Liver (tissue), 9 donors: ENCODE data around the gene CCDC195. TPM values are rescaled to one million over a fixed set of nuclear protein-coding genes. Genes with fewer than 3 reads are reported as not detected.

Source experiments
- DNase-seq: peaks from one replicate; pipeline ENCODE4 v3.0.0-alpha.2; 2017; ENCODE audit warnings: low spot score
- H3K27ac ChIP-seq, 2 donors: one replicate each; pipeline ENCODE4 v1.7.0; 2013; ENCODE audit warnings: inconsistent platforms in 2 of 2, low read length in 2 of 2, control low read depth in 1 of 2, low read depth in 1 of 2, mild to moderate bottlenecking in 1 of 2
- H3K27me3 ChIP-seq, 4 donors: one replicate each; pipeline versions ENCODE4 v1.6.1 to v1.7.0; 2013; ENCODE audit warnings: low read length in 3 of 4, inconsistent platforms in 1 of 4, mild to moderate bottlenecking in 1 of 4, moderate library complexity in 1 of 4; ENCODE audit not compliant: control insufficient read depth in 4 of 4, insufficient read depth in 4 of 4
- H3K36me3 ChIP-seq, 4 donors: one replicate each; pipeline versions ENCODE4 v1.6.1 to v1.7.0; 2013; ENCODE audit warnings: low read length in 3 of 4, mild to moderate bottlenecking in 3 of 4, low read depth in 1 of 4, moderate library complexity in 1 of 4; ENCODE audit not compliant: control insufficient read depth in 4 of 4, insufficient read depth in 3 of 4
- H3K4me1 ChIP-seq, 4 donors: one replicate each; pipeline versions ENCODE4 v1.6.1 to v1.7.0; 2013; ENCODE audit warnings: low read length in 3 of 4, mild to moderate bottlenecking in 3 of 4, moderate library complexity in 1 of 4; ENCODE audit not compliant: control insufficient read depth in 4 of 4, insufficient read depth in 4 of 4
- H3K4me3 ChIP-seq, 3 donors: one replicate each; pipeline versions ENCODE4 v1.6.1 to v1.7.0; 2013; ENCODE audit warnings: low read length in 3 of 3, control low read depth in 1 of 3, low read depth in 1 of 3, mild to moderate bottlenecking in 1 of 3
- H3K9ac ChIP-seq, 2 donors: one replicate each; pipeline ENCODE4 v1.7.0; 2013; ENCODE audit warnings: low read length in 2 of 2, mild to moderate bottlenecking in 2 of 2, moderate library complexity in 2 of 2, control low read depth in 1 of 2, low read depth in 1 of 2
- H3K9me3 ChIP-seq, 4 donors: one replicate each; pipeline versions ENCODE4 v1.6.1 to v1.7.0; 2013; ENCODE audit warnings: low read length in 3 of 4; ENCODE audit not compliant: control insufficient read depth in 4 of 4
- FOXA1 ChIP-seq: IDR thresholded peaks from 2 replicates; pipeline ENCODE4 v1.6.1; 2016; ENCODE audit warnings: antibody characterized with exemption
- FOXA2 ChIP-seq: IDR thresholded peaks from 2 replicates; pipeline ENCODE4 v1.6.1; 2016; ENCODE audit warnings: antibody characterized with exemption
- GABPA ChIP-seq, 2 donors: IDR thresholded peaks in 1 of 2; conservative IDR thresholded peaks in 1 of 2; 2 replicates each; pipeline ENCODE4 v1.6.1; 2016; ENCODE audit warnings: antibody characterized with exemption in 2 of 2, mild to moderate bottlenecking in 1 of 2, moderate library complexity in 1 of 2
- NR2F2 ChIP-seq: IDR thresholded peaks from 2 replicates; pipeline ENCODE4 v1.6.1; 2016; ENCODE audit warnings: antibody characterized with exemption
- RXRA ChIP-seq, 2 donors: IDR thresholded peaks; 2 replicates each; pipeline ENCODE4 v1.6.1; 2017 to 2018; ENCODE audit warnings: antibody characterized with exemption in 2 of 2, mild to moderate bottlenecking in 1 of 2
- SP1 ChIP-seq: IDR thresholded peaks from 2 replicates; pipeline ENCODE4 v1.6.1; 2018; ENCODE audit warnings: antibody characterized with exemption, mild to moderate bottlenecking
- TAF1 ChIP-seq: conservative IDR thresholded peaks from 2 replicates; pipeline ENCODE4 v1.6.1; 2016; ENCODE audit warnings: antibody characterized with exemption, mild to moderate bottlenecking
- YY1 ChIP-seq: IDR thresholded peaks from 2 replicates; pipeline ENCODE4 v1.6.1; 2016; ENCODE audit warnings: antibody characterized with exemption, mild to moderate bottlenecking
- WGBS: extraction: QIAGEN DNeasy Blood & Tissue Kit; methylation state at CpG from one replicate; pipeline ENCODE4 v1.1.7; 2013; 5-methylcytosine and 5-hydroxymethylcytosine counted together
- polyA plus RNA-seq, 2 donors: library from polyadenylated mRNA; stranded (reverse) in 1 of 2; unstranded in 1 of 2; fragments of 200-250 nt in 1 of 2; fragments of >200 nt in 1 of 2; fragmentation: Nextera tagmentation in 1 of 2; extraction: Ambion mirVana in 1 of 2; gene quantifications; one replicate each; pipeline versions ENCODE4 v1.2.1 to v1.2.3, GENCODE V29; 2013 to 2015
- total RNA-seq, 2 donors: library from RNA; depleted of rRNA; stranded (reverse); fragments of >200 nt; gene quantifications; one replicate each; pipeline ENCODE4 v1.2.3, GENCODE V29; 2014
- TF ChIP-seq, protein P1 (sequence below): IDR thresholded peaks from 2 replicates; pipeline ENCODE4 v1.6.1; 2016; ENCODE audit warnings: antibody characterized with exemption
- TF ChIP-seq, protein P2 (sequence below): IDR thresholded peaks from 2 replicates; pipeline ENCODE4 v1.6.1; 2016; ENCODE audit warnings: antibody characterized with exemption
- donor health status: healthy.
- donor health status: healthy.
- donor health status: healthy.
- donor health status: healthy.
- donor health status: healthy.

The CCDC195 gene
- total and polyA plus RNA-seq, 4 donors = not detected

DNA sequence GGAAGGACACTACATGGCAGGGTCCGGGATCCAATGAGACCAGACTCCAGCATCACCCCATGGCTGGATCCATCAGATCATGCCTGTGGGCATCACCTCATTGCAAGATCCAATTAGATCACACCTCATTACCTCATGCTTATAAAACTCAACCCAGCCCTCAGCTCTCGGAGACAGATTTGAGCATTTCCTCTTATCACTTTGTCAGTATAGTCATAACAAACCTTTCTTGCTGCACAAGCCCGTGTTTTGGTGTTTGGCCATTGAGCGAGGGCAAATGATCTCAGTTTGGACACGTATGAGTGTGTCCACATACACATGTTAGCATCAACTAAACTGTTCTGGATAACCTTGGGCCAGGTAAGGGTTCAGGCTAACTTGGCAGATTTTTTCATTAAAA, 58.8 kb downstream of the CCDC195 start (continued):
- TF ChIP-seq, protein P1, sequence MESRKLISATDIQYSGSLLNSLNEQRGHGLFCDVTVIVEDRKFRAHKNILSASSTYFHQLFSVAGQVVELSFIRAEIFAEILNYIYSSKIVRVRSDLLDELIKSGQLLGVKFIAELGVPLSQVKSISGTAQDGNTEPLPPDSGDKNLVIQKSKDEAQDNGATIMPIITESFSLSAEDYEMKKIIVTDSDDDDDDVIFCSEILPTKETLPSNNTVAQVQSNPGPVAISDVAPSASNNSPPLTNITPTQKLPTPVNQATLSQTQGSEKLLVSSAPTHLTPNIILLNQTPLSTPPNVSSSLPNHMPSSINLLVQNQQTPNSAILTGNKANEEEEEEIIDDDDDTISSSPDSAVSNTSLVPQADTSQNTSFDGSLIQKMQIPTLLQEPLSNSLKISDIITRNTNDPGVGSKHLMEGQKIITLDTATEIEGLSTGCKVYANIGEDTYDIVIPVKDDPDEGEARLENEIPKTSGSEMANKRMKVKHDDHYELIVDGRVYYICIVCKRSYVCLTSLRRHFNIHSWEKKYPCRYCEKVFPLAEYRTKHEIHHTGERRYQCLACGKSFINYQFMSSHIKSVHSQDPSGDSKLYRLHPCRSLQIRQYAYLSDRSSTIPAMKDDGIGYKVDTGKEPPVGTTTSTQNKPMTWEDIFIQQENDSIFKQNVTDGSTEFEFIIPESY = no peak
- no peak for TF ChIP-seq YY1
- TF ChIP-seq, protein P2, sequence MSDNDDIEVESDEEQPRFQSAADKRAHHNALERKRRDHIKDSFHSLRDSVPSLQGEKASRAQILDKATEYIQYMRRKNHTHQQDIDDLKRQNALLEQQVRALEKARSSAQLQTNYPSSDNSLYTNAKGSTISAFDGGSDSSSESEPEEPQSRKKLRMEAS = no peak
- TF ChIP-seq SP1 = no peak
- no peak for TF ChIP-seq FOXA1
- TF ChIP-seq GABPA (IDR thresholded peaks at IDR 0.05 in 1 of 2, conservative IDR thresholded peaks at IDR 0.05 in 1 of 2) = no peak

DNA sequence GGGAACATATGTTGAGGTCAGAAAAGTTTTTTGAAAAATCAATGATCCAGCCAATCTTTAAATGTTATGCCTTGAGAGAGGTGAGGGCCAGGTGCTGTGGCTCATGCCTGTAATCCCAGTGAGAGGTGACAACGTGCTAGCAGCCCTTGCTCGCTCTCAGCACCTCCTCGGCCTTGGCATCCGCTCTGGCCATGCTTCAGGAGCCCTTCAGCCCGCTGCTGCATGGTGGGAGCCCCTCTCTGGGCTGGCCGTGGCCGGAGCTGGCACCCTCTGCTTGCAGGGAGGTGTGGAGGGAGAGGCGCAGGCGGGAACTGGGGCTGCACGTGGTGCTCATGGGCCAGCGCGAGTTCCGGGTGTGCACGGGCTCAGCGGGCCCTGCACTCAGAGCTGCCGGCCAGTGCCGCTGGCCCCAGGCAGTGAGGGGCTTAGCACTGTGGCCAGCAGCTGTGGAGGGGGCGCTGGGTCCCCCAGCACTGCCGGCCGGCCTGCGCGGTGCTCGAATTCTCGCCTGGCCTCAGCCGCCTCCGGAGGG, 61.1 kb downstream of the CCDC195 start:
- Histone ChIP-seq H3K9me3 (peaks cover 0 to 2% (median 0%) of the 10 kb centered on the region in 4 donors), H3K27ac (no peak overlapping the region), H3K9ac (no peak overlapping the region), H3K4me1 (no peaks in the 10 kb centered on the region), H3K4me3 (no peak overlapping the region), H3K27me3 (no peaks in the 10 kb centered on the region), H3K36me3 (no peaks in the 10 kb centered on the region)
- TF ChIP-seq TAF1 = no peak
- TF ChIP-seq FOXA2 = no peak
- TF ChIP-seq NR2F2 = no peak
- TF ChIP-seq RXRA (IDR thresholded peaks at IDR 0.05) = no peak
- no peak for TF ChIP-seq YY1
- DNase-seq = no peak
- 93% methylated on average over 26 of the region's 26 CpGs for WGBS

Other genes with a start within 250 kb of the CCDC195 start
- gene CUL3, start 131.0 kb downstream of the CCDC195 start, total RNA-seq = 10 to 100 TPM; 37.4 to 48.9 TPM
- 10 to 100 TPM; 24.7 to 28.8 TPM for gene CUL3, start 131.0 kb downstream of the CCDC195 start, polyA plus RNA-seq